ENCODE measurements around the gene TFCP2L1. TPM values are rescaled to one million over a fixed set of nuclear protein-coding genes. Genes with fewer than 3 reads are reported as not detected.

TFCP2L1 gene
- total and polyA plus RNA-seq, 2 donors (not counting 1 experiment from before 2014, with no cell fraction given), result not detected

- no peak for DNase-seq (ENCODE audit: low read depth in 2 of 2)
- Histone ChIP-seq H3K27me3 (ENCODE audit: control insufficient read depth, insufficient read depth, low read length) (no peaks in the 10 kb centered on the region), H3K4me2 (ENCODE audit: extremely low read depth, insufficient read depth, low read length) (no peak overlapping the region), H3K4me3 (replicated peaks in 1 of 4; ENCODE audit: control extremely low read depth in 1 of 4, insufficient read depth in 1 of 4, low read depth in 3 of 4, low read length in 4 of 4) (no peak overlapping the region), H3K4me1 (ENCODE audit: control insufficient read depth, extremely low read depth, insufficient read depth, low read length) (no peaks in the 10 kb centered on the region), H3K9ac (ENCODE audit: insufficient read depth, low read length) (no peak overlapping the region), H4K20me1 (ENCODE audit: control insufficient read depth, extremely low read depth, insufficient read depth, low read length) (no peaks in the 10 kb centered on the region), H3K79me2 (ENCODE audit: control insufficient read depth, insufficient read depth, low read length) (no peaks in the 10 kb centered on the region), H3K36me3 (ENCODE audit: control insufficient read depth, insufficient read depth, low read length) (no peaks in the 10 kb centered on the region), H3K27ac (ENCODE audit: insufficient read depth, low read length) (no peak overlapping the region), H2AFZ (ENCODE audit: low read length) (no peak overlapping the region), H3K9me3 (ENCODE audit: control insufficient read depth, insufficient read depth, low read depth, low read length) (no peaks in the 10 kb centered on the region)
- no peak for TF ChIP-seq EZH2 (IDR thresholded peaks at IDR 0.05; ENCODE audit: low read length, missing control alignments)
These were observed 37.0 kb downstream of the TFCP2L1 start for GRCh38 chr2:121247971-121248370.

GRCh38 chr2:121247534-121247933 lies 37.5 kb downstream of the TFCP2L1 start:
- Histone ChIP-seq H3K4me3 (replicated peaks in 1 of 4; ENCODE audit: control extremely low read depth in 1 of 4, insufficient read depth in 1 of 4, low read depth in 3 of 4, low read length in 4 of 4) (no peak overlapping the region), H3K4me2 (ENCODE audit: extremely low read depth, insufficient read depth, low read length) (no peak overlapping the region), H3K36me3 (ENCODE audit: control insufficient read depth, insufficient read depth, low read length) (no peaks in the 10 kb centered on the region), H3K4me1 (ENCODE audit: control insufficient read depth, extremely low read depth, insufficient read depth, low read length) (no peaks in the 10 kb centered on the region), H4K20me1 (ENCODE audit: control insufficient read depth, extremely low read depth, insufficient read depth, low read length) (no peaks in the 10 kb centered on the region), H3K79me2 (ENCODE audit: control insufficient read depth, insufficient read depth, low read length) (no peaks in the 10 kb centered on the region), H2AFZ (ENCODE audit: low read length) (no peak overlapping the region), H3K9me3 (ENCODE audit: control insufficient read depth, insufficient read depth, low read depth, low read length) (no peaks in the 10 kb centered on the region), H3K27ac (ENCODE audit: insufficient read depth, low read length) (no peak overlapping the region), H3K27me3 (ENCODE audit: control insufficient read depth, insufficient read depth, low read length) (no peaks in the 10 kb centered on the region), H3K9ac (ENCODE audit: insufficient read depth, low read length) (no peak overlapping the region)
- no peak for DNase-seq (ENCODE audit: low read depth in 2 of 2)
- TF ChIP-seq CTCF (conservative IDR thresholded peaks at IDR 0.05 in 1 of 2, IDR thresholded peaks at IDR 0.05 in 1 of 2; ENCODE audit: low read depth in 1 of 2, low read length in 2 of 2) (no peak), EZH2 (IDR thresholded peaks at IDR 0.05; ENCODE audit: low read length, missing control alignments) (no peak)

- no peaks in the 10 kb centered on the region for H3K4me1 ChIP-seq (ENCODE audit: control insufficient read depth, extremely low read depth, insufficient read depth, low read length)
- no peaks in the 10 kb centered on the region for H3K36me3 ChIP-seq (ENCODE audit: control insufficient read depth, insufficient read depth, low read length)
- H3K4me3 ChIP-seq (replicated peaks in 1 of 4; ENCODE audit: control extremely low read depth in 1 of 4, insufficient read depth in 1 of 4, low read depth in 3 of 4, low read length in 4 of 4), result no peak overlapping the region
- H3K9ac ChIP-seq (ENCODE audit: insufficient read depth, low read length), result no peak overlapping the region
- H3K79me2 ChIP-seq (ENCODE audit: control insufficient read depth, insufficient read depth, low read length), result no peaks in the 10 kb centered on the region
- H3K9me3 ChIP-seq (ENCODE audit: control insufficient read depth, insufficient read depth, low read depth, low read length), result no peaks in the 10 kb centered on the region
- no peaks in the 10 kb centered on the region for H4K20me1 ChIP-seq (ENCODE audit: control insufficient read depth, extremely low read depth, insufficient read depth, low read length)
- no peak overlapping the region for H3K4me2 ChIP-seq (ENCODE audit: extremely low read depth, insufficient read depth, low read length)
- H2AFZ ChIP-seq (ENCODE audit: low read length), result no peak overlapping the region
- H3K27ac ChIP-seq (ENCODE audit: insufficient read depth, low read length), result no peak overlapping the region
- TF ChIP-seq CTCF (conservative IDR thresholded peaks at IDR 0.05 in 1 of 2, IDR thresholded peaks at IDR 0.05 in 1 of 2; ENCODE audit: low read depth in 1 of 2, low read length in 2 of 2), result no peak
- TF ChIP-seq EZH2 (IDR thresholded peaks at IDR 0.05; ENCODE audit: low read length, missing control alignments), result no peak
- no peaks in the 10 kb centered on the region for H3K27me3 ChIP-seq (ENCODE audit: control insufficient read depth, insufficient read depth, low read length)
- no peak for DNase-seq (ENCODE audit: low read depth in 2 of 2)
These were observed 38.2 kb downstream of the TFCP2L1 start for GRCh38 chr2:121246704-121247255.

All from fibroblast of lung (primary cell).